ENCODE data around the gene MYO7A. TPM values are rescaled to one million over a fixed set of nuclear protein-coding genes. Genes with fewer than 3 reads are reported as not detected.

The MYO7A gene
- total RNA-seq, 3 donors from 2014 or later = 4.3 to 23.5 (median 4.5) TPM

GRCh38 chr11:77191429-77191822, 63.4 kb downstream of the MYO7A start:
- Histone ChIP-seq H3K27me3 (no peaks in the 10 kb centered on the region), H3K4me3 (peak overlapping the region in 2 of 3 donors; percentile 45 to 66), H3K27ac (peak overlapping the region; percentile 58 to 68), H3K4me1 (no peaks in the 10 kb centered on the region), H3K9me3 (no peaks in the 10 kb centered on the region), H3K36me3 (no peaks in the 10 kb centered on the region)
- intact Hi-C loops (cut with DNase I; ENCODE audit: low total_unique reads) = loop anchor here (5.0 to 10.0 kb wide), 2 partner anchors 353 to 1729 kb away; no protein-coding TSS in a partner anchor
- DNase-seq (ENCODE audit: low spot score in 2 of 2) = no peak
- no peak for TF ChIP-seq CTCF (IDR thresholded peaks at IDR 0.05)
- TF ChIP-seq POLR2AphosphoS5 (IDR thresholded peaks at IDR 0.05) = no peak
- no peak for TF ChIP-seq POLR2A (IDR thresholded peaks at IDR 0.05)

GRCh38 chr11:77191823-77192495, 63.9 kb downstream of the MYO7A start:
- intact Hi-C loops (cut with DNase I; ENCODE audit: low total_unique reads) = loop anchor here (5.0 to 10.0 kb wide), 2 partner anchors 353 to 1730 kb away; no protein-coding TSS in a partner anchor
- Histone ChIP-seq H3K4me1 (no peaks in the 10 kb centered on the region), H3K27me3 (no peaks in the 10 kb centered on the region), H3K4me3 (peak overlapping the region in 2 of 3 donors; percentile 45 to 66), H3K36me3 (no peaks in the 10 kb centered on the region), H3K27ac (peak overlapping the region; percentile 58 to 68), H3K9me3 (no peaks in the 10 kb centered on the region)
- DNase-seq (ENCODE audit: low spot score in 2 of 2) = peak; percentile 81 to 86
- TF ChIP-seq POLR2AphosphoS5 (IDR thresholded peaks at IDR 0.05) (peak in 1 of 3 donors; percentile 29), POLR2A (IDR thresholded peaks at IDR 0.05) (no peak), CTCF (IDR thresholded peaks at IDR 0.05) (peak; percentile 34 to 92 (median 83))

- H3K27ac ChIP-seq = no peak overlapping the region
- intact Hi-C loops (cut with DNase I; ENCODE audit: low total_unique reads) = loop anchor here (5.0 to 10.0 kb wide), 2 partner anchors 352 to 1731 kb away; no protein-coding TSS in a partner anchor
- no peaks in the 10 kb centered on the region for H3K4me1 ChIP-seq
- no peaks in the 10 kb centered on the region for H3K9me3 ChIP-seq
- H3K27me3 ChIP-seq = no peaks in the 10 kb centered on the region
- H3K4me3 ChIP-seq = no peak overlapping the region
- TF ChIP-seq POLR2A (IDR thresholded peaks at IDR 0.05) (no peak), CTCF (IDR thresholded peaks at IDR 0.05) (no peak), POLR2AphosphoS5 (IDR thresholded peaks at IDR 0.05) (no peak)
- H3K36me3 ChIP-seq = no peaks in the 10 kb centered on the region
- DNase-seq (ENCODE audit: low spot score in 2 of 2) = no peak
Measured at GRCh38 chr11:77193167-77193566, 65.1 kb downstream of the MYO7A start.

- no peak overlapping the region for H3K27ac ChIP-seq
- intact Hi-C loops (cut with DNase I; ENCODE audit: low total_unique reads) = loop anchor here (5.0 to 10.0 kb wide), 2 partner anchors 351 to 1732 kb away; no protein-coding TSS in a partner anchor
- H3K4me1 ChIP-seq = no peaks in the 10 kb centered on the region
- H3K27me3 ChIP-seq = no peaks in the 10 kb centered on the region
- H3K36me3 ChIP-seq = no peaks in the 10 kb centered on the region
- TF ChIP-seq CTCF (IDR thresholded peaks at IDR 0.05) (no peak), POLR2AphosphoS5 (IDR thresholded peaks at IDR 0.05) (no peak), POLR2A (IDR thresholded peaks at IDR 0.05) (no peak)
- H3K4me3 ChIP-seq = no peak overlapping the region
- no peaks in the 10 kb centered on the region for H3K9me3 ChIP-seq
- DNase-seq (ENCODE audit: low spot score in 2 of 2) = no peak
Measured at GRCh38 chr11:77193911-77194830, 66.1 kb downstream of the MYO7A start.
